HG02885 (cell line): Measurements from ENCODE around the gene HINT3.
A peak's percentile ranks its signal among the peaks of the same experiment; 100 is the strongest.
"Not testable (repeated sequence)": the region's sequence is repeated elsewhere in the genome, so short reads cannot be mapped to it uniquely, and the experiment has no call there.

Source experiments
- ATAC-seq: cut with Tn5 transposase; IDR thresholded peaks from one replicate; pipeline ENCODE4 v1.9.1; 2021; ENCODE audit warnings: mild to moderate bottlenecking; ENCODE audit not compliant: unreplicated experiment, poor library complexity

The HINT3 gene

GRCh38 chr6:125957845-125958244 is 1.3 kb downstream of the HINT3 start:
- ATAC-seq = no peak

DNA sequence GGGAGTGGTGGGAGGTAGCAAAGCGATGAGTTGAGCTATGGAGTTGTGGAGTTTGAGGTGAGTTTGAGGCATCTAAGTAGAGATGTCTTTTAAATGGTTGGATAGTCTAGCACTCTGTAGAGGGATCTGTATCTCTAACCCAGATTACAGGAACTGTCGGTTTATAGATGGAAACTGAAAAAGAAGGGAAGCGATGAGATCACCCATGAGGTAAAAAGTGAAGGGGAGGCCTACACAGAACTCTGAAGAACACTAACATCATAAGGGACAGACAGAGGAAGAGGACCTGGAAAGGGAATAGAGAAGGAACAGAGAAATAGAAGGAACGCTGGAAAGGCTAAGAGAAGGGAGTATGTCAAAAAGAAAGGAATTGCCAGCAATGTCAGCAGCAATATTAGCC is 2.5 kb downstream of the HINT3 start:
- ATAC-seq = no peak

DNA sequence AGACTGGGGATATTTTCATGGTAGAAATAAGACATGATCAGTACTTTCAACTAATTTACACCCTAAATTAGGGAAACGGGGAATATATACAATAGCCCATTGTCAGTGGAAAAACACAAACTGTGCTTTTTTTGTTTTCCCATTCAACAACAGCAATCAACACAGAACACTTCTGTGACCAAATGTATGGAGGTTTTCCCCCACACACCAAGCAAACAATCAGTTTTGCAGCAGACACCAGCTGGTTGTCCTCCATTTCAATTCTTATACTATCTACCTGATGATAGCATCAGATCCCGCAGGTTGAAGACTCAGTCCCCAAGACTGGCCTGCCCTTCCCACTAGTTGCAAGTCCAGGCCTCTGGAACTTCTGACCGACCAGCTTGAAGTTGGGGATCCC is 4.5 kb downstream of the HINT3 start:
- ATAC-seq = no peak

- no peak for ATAC-seq
Observed at GRCh38 chr6:125962900-125963497, 6.4 kb downstream of the HINT3 start.

DNA sequence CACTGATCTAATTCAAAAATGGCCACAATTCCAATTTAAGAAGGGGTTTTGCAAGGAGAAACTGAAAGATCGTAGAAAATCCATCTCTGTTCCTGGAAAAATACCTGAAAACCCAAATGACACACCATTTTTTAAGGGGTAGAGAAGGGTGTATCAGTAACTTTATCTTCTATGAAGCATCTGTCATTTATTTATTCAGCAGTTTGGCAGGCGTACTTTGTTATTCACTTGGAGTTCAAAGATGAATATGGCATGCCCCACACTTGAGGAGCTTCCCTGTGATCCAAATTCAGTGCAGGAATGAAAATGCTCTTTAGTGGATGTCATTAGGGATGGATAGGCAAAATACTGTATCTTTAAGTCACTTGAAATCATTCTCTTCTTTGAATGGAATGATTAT is 7.2 kb downstream of the HINT3 start:
- ATAC-seq = no peak

- ATAC-seq = no peak
Observed at GRCh38 chr6:125966569-125966968, 10.0 kb downstream of the HINT3 start.

- peak; percentile 46 for ATAC-seq
Observed at GRCh38 chr6:125968493-125968892, 11.9 kb downstream of the HINT3 start.

GRCh38 chr6:125970760-125971159 is 14.2 kb downstream of the HINT3 start:
- no peak for ATAC-seq

GRCh38 chr6:125972478-125972877 is 15.9 kb downstream of the HINT3 start:
- not testable (repeated sequence) for ATAC-seq

- peak; percentile 94 for ATAC-seq
Observed at GRCh38 chr6:125974214-125974866, 17.8 kb downstream of the HINT3 start.

GRCh38 chr6:125979101-125979500 is 22.5 kb downstream of the HINT3 start:
- ATAC-seq = no peak

GRCh38 chr6:125981571-125982185 is 25.1 kb downstream of the HINT3 start:
- ATAC-seq = no peak

DNA sequence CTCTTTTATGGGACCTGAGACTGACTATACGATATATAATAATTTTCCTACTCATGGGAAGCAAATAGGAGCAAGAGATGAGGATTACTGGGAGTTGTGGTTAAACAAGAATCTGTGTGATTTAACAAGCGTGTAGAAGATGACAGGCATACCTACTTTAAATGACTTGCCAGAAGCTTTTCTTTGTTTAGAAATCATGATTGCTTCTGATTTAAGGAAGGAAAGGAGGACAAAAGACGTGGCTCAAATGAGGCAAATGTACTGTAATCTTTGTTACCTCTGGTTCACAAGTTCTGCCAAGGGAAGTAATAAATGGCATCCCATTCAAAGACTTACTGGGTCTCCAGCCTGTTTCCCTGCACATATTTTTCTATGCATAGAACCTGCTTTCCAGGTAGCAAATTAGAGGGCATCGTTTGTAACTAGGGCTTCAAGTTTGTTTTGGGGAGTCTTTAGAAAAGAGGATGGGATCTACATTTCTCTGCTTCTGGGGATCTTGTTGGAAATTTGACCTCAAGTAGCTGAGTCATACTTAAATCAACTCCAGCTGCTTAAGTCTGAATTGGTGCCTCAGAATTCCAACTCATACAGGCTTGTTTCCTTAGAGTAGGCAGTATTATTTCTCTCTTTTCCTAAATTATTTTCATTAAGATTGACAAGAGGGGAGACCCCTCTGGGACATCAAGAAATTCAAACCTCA is 26.8 kb downstream of the HINT3 start:
- no peak for ATAC-seq

- no peak for ATAC-seq
Observed at GRCh38 chr6:125984311-125984710, 27.7 kb downstream of the HINT3 start.

- no peak for ATAC-seq
Observed at GRCh38 chr6:125985522-125985921, 29.0 kb downstream of the HINT3 start.

DNA sequence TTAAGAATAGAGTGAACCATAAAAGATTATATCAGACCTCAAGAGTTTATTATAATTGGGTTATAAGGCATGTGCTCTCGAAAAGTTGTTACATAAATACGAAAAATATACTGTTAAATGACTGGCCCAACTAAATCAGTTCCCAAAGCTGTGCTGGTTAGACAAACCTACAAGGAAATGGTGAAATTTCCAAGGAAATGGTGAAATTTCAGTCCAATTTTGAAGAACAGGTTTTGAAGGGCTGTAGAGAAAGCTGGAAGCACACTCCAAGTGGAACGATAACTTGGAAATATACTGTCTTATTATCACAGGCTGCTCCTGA is 29.4 kb downstream of the HINT3 start:
- no peak for ATAC-seq

DNA sequence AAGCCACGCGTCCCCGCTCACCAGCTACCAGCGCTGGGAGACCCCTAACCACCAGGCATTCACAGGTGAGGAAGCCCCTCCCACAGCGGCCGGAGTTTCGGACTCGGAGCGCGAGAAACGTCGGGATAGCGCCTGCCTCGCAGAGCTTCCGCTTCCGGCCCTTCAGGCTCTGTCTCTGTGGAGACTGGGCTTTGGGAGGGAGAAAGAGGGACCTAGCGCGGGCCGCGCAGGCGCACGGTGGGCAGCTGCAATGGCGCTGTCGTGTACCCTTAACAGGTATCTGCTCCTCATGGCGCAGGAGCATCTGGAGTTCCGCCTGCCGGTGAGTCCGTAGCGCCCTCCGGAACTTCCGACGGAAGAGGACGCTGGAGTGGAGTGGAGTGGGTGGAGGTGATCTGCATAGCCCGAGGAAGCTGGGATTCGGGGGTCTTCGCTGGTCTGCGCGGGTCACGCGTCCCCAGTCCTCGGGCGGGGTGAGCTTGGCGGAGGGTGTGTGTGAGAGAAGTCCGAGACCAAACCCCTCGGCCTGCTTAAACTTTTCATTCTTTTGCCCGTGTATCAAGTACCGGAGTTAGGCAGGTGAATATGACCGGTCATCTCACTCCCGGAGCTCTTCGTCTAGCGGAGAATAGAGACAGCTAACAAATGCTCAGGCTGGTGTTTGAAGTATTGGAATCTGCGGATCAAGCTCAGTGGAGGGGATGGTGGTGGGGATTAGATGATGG is 29.9 kb downstream of the HINT3 start, which contains the start of gene TRMT11:
Gene TRMT11, plus strand, starts transcription at position 240 of the 725 bp plus-strand sequence. Its CDS starts 11 bp downstream, at position 251.
- ATAC-seq = peak; percentile 94

DNA sequence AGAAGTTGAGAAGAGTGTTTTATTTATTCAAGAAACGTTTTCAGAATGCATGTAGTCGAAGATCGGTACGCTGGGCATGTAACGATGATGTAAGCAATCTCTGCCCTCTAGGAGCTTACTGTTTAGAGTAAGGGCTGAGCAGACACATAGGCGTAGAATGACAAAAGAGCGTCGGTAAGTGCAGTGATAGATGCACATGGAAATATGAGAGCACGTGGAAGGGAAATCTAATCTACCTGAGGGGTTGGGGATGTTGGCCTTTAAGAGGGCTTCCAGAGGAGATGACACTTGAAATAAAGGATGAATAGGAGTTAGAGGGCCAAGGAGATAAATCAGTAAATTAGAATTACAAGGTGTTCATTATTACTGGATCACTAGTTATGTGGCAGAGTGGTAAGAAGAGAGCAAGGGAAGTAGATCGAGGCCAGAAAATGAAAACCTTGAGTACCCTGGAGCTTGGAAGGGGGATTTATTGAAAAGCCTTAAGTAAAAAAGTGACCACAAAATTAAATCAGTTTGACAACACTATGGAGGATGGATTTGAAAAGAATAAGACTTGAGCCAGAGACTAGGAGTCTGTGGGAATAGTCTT is 30.6 kb downstream of the HINT3 start:
- peak; percentile 50 for ATAC-seq

GRCh38 chr6:125988280-125988679 is 31.7 kb downstream of the HINT3 start:
- no peak for ATAC-seq

- ATAC-seq = no peak
Observed at GRCh38 chr6:125989631-125990030, 33.1 kb downstream of the HINT3 start.
